HG02840 (cell line): ENCODE measurements around the gene AHSP.
A peak's percentile ranks its signal among the peaks of the same experiment; 100 is the strongest.
"Not testable (repeated sequence)": the region's sequence is repeated elsewhere in the genome, so short reads cannot be mapped to it uniquely, and the experiment has no call there.

Source experiments
- ATAC-seq: cut with Tn5 transposase; IDR thresholded peaks from one replicate; pipeline ENCODE4 v1.9.1; 2021; ENCODE audit warnings: mild to moderate bottlenecking, moderate library complexity, moderate number of reproducible peaks; ENCODE audit not compliant: unreplicated experiment, low FRiP score

Gene AHSP

DNA sequence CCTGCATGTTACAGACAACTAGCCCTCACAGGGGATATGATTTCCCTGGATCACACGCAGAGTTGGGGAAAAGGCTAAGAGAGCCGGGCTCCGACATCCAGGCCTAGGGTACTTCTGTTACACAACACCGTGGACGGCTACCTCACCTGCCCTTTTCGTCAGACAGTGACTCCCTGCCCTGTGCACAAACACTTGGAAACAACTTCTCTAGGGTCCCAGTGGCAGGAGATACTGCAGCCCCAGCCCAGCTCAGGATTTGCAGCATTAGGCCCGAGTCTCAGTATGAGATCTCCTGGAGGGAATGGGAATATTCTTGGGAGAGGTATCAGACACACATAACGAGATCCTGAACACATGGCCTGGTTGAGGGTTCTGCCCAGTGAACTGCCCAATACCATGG is 27.8 kb upstream of the AHSP start:
- no peak for ATAC-seq

DNA sequence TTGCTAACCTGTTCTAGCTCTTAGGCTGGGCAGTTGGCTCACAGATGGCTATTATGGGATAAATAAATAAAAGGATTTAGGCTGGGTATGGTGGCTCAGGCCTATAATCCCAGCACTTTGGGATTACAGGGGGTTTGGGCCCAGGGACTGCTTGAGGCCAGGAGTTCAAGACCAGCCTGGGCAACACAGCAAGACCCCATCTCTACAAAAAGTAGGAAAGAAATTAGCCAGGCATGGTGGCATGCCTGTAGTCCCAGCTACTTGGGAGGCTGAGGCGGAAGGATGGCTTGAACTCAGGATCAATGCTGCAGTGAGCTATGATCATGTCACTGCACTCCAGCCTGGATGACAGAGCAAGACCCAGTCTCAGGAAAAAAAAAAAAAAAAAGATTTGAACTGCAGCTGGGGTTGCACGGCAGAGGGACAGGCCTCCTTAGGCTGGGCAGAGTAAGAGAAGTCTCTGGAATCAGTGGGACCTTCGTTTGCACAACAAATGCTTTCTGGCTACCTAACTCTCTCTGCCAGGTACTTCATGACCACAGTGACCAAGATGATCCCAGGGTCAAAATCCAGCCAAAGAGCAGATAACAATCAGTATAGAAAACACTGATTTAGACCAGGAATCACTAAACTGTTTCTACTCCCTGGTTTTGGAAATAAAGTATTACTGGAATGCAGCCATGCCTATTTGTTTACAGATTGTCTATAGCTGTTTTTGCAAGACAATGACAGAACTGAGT is 26.3 kb upstream of the AHSP start:
- no peak for ATAC-seq

DNA sequence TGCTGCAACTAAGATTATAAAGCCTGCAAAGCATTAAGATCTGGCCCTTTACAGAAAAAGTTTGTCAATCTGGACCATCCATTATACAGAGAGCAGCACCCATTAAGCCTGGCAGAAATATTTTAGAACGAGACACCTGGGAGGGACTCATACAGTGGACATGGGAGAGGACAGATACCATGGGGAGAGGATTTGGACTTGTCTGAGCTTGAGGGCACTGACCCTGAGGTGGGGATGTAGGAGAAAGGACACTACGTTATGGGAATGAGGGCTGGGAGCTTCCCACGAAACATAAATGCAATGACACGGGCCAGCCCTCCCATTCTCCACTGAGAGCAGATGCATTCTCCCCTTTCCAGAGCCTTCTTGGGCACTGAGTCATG is 25.7 kb upstream of the AHSP start:
- no peak for ATAC-seq

DNA sequence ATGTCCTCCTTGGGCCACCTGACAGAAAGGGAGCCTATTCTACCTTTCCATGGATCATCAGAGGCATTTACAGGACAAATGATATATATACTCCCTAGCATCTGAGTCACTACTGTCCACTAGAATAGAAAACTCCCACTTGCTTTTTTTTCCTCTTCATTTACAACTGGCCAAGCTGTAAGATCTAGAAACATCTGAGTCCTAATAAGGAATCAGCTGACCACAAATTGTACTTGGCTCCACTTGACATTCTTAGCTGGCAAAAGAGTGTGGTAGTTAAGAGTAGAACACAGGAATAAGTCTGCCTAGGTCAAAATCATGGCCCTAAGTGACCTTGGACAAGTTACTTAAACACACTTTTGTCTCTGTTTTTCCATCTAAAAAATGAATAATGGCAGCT is 24.7 kb upstream of the AHSP start:
- ATAC-seq = no peak

DNA sequence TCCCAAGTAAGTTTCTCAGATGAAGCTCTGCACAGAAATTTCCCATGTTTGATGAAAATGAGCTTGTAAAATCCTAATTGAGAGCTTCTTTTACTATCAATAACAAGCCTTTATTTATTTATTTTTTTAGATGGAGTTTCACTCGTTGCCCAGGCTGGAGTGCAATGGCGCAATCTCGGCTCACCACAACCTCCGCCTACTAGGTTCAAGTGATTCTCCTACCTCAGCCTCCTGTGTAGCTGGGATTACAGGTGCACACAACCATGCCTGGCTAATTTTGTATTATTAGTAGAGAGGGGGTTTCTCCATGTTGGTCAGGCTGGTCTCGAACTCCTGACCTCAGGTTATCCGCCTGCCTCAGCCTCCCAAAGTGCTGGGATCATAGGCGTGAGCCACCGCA is 24.1 kb upstream of the AHSP start:
- not testable (repeated sequence) for ATAC-seq

DNA sequence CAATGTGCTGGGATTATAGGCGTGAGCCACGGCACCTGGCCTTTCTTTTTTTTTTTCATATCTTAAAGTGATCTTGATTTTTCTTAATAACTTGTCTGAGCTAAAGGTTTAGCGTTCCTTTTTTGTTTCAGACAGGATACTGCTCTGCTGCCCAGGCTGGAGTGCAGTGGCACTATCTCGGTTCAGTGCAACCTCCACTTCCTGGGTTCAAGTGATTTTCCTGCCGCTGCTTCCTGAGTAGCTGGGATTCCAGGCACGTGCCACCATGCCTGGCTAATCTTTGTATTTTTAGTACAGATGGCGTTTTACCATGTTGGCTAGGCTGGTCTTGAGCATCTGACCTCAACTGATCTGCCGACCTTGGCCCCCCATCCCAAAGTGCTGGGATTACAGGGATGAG is 23.5 kb upstream of the AHSP start:
- ATAC-seq = no peak

DNA sequence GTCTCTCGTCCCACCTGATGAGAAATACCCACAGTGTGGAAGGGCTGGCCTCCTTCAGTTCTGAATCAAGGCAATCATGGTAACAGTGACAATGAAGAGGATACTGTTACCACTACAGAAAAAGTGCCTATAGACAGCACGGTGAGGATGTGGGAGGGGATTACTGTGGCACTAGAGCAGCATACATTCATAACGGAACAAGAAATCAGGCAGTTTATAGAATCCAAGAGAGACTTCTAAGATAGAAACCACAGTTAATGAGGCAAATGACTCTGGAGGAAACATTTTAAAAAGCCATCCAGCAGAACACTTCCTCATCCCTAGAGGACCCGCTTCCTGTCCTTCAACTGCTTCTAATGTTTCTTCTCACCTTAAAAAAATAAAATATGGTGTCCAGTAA is 22.2 kb upstream of the AHSP start:
- peak; percentile 39 for ATAC-seq

DNA sequence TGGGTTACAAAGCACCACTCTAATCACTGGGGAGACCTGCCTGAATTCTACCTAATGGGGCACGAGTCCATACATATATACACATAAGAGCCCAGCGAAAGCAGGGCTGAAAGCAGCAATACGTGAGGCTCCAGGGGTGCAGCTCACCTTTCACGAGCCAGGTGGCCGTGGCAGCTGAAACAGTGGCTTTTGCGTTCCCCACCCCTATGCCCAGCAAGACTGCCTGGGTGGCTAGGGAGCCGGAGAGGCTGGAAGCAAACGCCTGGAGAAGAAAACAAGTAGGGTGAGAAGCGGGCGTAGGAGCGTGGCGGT is 20.1 kb upstream of the AHSP start:
- no peak for ATAC-seq

DNA sequence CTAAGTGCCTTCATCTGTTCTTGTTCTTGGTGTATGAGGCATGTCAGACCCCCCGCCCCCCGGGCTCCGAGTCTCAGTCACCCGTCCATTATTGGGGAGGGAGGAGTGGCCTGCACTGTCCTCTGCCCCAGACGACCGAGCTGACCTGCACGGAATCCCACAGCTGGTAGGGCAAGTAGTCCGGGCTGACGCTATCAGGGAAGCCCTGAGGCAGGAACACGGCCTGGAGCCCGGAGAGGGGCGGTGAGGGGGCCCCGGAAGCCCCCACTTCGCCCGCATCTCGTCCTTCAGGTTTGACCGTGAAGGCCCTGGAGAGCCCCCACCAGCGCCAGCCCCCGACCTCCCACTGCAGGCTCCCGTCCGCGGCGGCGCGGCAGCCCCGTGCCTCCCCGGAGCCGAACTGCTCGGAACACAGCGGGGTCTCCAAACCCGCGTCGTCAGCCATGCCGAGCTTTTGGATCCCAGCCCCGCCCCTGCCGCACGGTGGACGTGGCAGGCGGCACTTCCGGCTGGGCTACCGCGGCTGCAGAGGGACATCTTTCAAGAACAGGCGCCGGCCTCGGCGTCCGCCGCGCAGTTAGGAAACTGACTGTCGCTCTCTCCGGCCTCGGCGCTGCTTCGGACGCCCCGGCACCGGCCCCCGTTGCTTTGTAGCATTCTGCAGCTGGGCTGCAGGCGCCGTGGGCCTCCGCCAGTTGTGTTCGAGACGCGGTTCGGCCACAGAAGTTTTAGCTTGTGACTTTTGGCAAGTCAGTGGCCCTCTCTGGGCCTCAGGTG is 19.6 kb upstream of the AHSP start, which contains the start of gene RUSF1:
Gene RUSF1 (minus strand): TSS at position 463 of the 777 bp plus-strand sequence. CDS start 18 bp downstream, at position 445.
- ATAC-seq = peak; percentile 83

DNA sequence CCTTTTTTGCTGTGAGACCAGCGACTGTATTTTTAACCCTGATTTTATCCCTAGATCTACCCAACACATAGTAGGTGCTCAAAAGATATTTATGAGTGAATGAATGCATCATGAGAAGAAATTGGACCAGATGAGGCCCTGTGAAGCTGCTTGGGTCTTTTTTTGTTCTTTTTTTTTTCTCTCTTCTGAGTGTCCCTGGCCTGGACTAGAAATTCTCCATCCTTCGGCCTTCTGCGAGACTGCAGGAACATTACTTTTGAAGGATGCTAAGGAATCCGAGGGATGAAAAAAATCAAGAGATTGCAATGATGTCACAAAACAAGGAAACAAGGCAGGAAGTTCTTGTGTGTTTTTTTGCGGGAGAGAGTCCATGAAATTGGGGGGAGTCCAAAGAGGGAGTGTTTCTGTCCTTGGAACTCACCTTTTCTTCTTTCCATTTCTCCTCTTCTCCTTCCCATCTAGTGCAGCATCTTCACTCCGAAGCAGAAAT is 18.9 kb upstream of the AHSP start:
- no peak for ATAC-seq

DNA sequence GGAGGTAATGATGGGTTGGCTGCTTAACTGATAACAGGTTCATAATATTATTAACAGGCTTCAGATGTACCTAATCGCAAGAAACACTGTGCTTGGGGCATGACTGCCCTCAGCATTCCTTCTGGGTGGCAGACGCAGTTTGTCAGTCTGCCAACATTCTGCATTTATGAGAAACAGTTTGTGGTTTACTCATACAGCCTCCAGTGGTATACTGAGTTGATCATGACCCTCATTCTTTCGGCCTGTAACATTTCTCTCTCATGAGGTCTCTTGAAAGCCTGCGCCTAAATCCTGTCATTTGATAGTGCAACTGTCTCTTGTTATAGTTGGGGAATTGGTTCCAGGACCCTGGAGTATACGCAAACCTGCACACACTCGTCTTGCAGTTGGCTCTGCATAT is 14.6 kb upstream of the AHSP start:
- ATAC-seq = no peak

DNA sequence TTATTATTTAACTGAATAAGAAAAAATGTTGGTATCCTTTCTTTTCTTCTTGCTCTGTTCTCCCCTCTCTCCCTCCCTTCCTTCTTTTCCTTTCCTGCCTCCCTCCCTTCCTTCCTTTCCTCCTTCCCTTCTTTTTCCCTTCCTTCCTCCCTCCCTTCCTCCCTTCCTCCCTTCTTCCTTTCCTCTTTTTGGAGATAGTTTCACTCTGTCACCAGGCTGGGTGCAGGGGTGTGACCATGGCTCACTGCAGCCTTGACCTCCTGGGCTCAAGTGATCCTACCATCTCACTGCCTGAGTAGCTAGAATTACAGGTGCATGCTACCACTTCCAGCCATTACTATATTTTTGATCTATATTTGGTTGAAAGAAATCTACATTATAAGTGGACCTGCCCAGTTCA is 13.8 kb upstream of the AHSP start:
- no peak for ATAC-seq

DNA sequence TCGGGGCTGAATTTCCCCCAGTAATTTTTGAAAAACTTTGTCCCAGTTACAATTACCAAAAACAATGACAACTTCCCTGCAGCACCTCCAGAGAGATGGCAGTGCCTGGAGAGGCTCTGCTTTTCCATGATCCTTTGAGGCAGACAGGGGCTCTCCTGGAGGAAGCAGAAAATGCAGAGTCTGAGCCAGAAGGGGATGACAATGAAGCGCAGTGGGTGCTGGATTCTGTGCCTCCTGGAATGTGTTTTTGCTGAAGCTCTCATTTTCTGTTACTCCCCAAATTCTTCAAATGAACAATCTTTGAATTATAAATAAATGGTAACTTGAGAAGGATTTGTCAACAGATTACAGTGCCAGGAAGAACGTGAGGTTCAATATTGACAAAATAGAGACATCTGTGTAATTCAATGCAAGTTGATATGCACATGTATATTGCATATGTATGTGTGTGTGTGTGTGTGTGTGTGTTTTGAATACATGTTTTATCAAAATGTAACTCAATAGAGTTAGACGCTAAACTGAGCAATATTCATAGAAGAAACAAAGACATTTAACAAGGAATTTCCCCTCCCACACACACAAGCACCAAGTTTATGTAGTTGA is 9.8 kb upstream of the AHSP start:
- ATAC-seq = no peak

DNA sequence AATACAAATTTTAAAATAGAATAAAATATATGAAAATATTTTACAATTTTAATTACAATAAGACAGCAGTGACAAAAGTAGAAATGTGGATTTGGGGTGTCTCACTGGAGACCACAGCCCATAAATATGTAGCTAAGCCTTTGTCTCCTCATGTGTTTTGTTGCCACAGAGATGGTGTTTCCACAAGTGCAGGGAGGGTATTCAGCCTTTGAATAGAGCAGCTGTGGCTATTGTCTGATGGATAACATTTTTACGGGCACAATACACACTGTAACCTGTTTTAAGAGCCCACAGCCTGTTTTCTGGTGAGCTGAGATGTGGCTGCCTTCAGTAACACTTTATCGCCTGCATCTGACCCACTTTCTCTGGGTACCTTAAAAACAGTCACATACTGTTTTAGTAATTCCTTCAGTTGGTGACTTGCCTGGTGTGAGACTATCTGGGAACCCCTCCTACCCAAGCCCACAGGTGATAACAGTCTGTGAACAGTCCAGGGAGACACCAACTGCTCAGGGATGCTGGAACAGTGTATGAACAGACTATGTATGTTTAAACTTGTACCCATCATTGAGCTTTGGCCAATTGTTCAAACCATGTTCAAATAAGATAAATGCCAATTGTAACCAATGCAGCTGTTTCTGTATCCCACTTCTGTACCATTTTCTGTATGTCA is 7.8 kb upstream of the AHSP start:
- no peak for ATAC-seq

DNA sequence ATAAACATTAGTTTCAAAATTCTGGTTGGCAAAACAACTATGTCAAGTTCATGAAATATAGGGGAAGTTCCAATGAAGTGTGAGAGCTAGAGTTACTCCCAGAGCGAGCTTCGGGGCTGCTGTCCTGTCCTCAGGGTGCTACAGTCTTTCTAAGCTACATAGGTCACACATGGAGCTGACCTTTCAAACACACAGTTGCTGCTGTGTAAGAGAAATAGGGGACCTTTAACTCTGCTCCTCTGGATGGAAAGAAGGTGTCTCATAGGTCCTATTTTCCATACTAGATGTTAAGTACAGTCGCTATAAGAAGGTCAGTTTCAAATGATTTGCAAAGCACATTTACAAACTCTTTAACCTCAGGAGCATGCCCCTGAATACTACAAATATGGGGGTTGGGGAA is 6.3 kb upstream of the AHSP start:
- ATAC-seq = no peak

DNA sequence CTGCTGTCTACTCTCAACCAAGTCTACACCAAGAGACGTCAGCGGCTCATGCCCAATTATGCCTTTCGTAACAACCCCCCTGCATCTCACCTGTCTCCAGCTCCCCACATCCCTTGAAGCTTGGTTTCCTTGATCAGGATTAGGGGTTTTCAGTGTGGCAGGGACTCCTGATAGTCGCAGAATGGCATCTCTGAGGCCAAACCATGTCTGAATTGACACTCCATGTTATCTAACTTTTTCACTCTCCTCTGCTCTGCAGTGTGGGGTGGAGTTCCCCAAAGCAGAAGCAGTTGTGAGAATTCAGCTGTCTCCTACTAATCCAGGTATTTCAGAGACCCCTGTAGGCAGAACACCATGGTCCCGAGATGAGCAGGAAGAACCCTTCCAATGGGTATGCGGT is 5.6 kb upstream of the AHSP start:
- ATAC-seq = no peak

DNA sequence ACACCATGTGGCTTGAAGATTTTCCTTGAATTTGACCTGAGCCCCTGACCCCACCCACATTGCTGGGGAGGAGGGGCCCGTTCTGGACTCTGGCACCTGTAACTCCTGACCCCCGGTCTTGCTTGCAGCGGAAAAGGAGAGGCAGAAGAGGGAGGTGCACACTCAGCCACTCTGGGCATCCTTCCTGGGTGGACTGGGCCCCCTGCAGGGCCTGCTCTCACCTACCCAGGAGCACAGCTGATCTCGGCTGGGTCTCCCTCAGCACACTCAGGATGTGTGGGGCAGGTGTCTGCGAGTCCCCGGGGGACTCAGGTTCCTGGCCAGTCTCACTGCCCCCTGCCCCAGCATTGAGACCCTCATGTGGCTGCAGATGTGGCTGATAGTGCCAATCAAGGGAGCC is 3.9 kb upstream of the AHSP start:
- ATAC-seq = not testable (repeated sequence)

DNA sequence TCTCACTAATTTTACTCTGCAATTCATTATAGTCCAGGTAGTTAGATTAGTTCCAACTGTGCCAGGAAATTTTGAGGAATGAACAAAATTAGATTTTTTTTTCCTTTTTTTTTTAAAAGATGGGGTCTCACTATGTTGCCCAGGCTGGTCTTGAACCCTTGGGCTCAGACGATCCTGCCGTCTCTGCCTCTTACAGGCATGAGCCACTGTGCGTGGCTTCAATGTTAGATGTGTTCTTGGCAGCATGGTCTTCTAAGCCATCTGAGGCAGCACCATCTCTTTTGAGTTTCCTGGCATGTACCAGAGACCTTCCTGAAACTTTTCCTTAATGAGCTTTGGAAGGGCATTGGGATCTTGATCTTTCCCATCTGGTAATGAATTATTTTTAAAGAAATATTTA is 2.6 kb upstream of the AHSP start:
- no peak for ATAC-seq

DNA sequence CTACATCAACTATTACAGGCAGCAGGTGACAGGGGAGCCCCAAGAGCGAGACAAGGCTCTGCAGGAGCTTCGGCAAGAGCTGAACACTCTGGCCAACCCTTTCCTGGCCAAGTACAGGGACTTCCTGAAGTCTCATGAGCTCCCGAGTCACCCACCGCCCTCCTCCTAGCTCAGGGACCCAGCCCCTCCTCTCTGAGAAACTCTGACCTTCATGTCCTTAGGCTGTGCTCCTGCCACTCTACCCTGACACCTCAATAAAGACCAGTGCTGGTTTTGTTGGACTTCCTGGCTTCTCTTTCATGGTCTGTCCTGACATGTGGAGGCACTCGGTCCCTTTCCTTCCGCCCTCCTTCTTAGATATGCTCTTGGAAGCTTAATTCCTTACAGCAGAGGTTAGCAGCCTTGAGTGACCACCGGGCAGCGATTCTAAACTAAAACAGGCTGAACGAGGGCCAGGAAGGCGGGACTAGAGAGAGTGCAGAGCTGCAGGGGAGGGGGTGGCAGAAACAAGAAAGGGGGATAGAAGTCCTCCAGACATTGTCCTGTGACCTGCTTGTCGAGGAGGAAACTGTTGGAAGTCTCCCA is 915 bp downstream of the AHSP start:
- ATAC-seq = no peak

DNA sequence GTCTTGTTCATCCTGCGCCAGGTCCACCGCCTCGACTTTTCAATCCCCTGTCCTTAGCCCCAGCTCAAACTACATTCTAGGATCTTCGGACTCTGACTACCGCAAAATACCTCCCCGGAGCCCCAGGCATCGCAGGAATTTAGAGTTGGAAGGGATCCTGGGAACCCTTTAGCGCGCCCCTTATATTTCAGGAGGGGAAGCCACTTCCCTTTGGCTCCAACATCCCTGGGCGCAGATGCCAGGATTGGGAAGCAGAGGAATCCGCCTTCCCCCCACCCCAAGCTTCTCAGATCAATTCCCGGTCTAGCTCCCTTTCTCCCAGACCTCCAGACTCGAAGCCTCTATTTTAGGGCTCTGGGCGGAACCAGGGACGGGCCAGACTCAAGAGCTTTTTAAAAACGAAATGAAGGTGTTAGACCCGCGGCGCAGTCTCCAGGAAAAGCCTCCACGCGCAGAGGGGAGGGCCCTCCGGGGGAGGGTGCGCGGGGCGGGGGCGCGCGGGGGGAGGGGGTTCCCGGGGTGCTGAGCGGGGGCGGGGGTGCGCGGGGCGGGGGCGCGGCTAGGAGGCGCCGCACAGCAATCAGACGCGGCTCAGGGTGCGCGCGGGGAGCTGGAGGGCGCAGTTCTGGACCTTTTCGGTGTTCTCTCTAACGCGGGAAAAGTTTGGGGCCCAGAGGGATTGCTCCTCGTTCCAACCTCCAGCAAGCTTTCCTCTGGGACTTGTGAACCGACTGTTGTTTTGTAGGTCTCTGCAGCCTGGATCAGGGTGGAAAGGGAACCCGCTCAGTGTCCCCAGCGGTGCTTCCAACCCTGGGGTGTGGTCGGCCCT is 1.6 kb downstream of the AHSP start:
- no peak for ATAC-seq
